H1 (cell line): ENCODE measurements around the gene CNNM3. TPM values are rescaled to one million over a fixed set of nuclear protein-coding genes. Genes with fewer than 3 reads are reported as not detected.

Experiments
- CTCF ChIA-PET: fragments of 300-600 bp; sonication (Branson Sonifier 250); formaldehyde crosslinking; loops from one replicate; lab custom pipeline; 2021; ENCODE audit not compliant: partially characterized antibody; lab: Charles Lee
- POLR2A ChIA-PET: fragments of 300-600 bp; sonication (Branson Sonifier 250); formaldehyde crosslinking; loops from one replicate; lab custom pipeline; 2021; ENCODE audit warnings: inconsistent platforms; ENCODE audit not compliant: partially characterized antibody; lab: Charles Lee
- DNase-seq, 2 experiments: peaks; one replicate each; pipeline versions ENCODE4 v3.0.0 to v3.0.0-alpha.2; 2010 to 2022; ENCODE audit warnings: low spot score in 2 of 2, low read depth in 1 of 2, mixed read lengths in 1 of 2
- FAIRE-seq: peaks from 2 replicates; lab custom pipeline; 2011; peaks lifted over from hg19 to GRCh38; lab: Jason Lieb, UNC
- H2AFZ ChIP-seq: 2 replicates; pipeline ENCODE4 v1.8.1; 2012; ENCODE audit warnings: low read length, inconsistent platforms
- H2AK5ac ChIP-seq: 2 replicates; pipeline ENCODE4 v1.6.1; 2013; ENCODE audit warnings: low read depth, low read length
- H2BK120ac ChIP-seq: replicated peaks from 2 replicates; pipeline ENCODE3; 2013; ENCODE audit warnings: low read depth, low read length, inconsistent platforms
- H2BK12ac ChIP-seq: 2 replicates; pipeline ENCODE4 v1.6.1; 2013; ENCODE audit warnings: low read depth, low read length
- H2BK15ac ChIP-seq: 2 replicates; pipeline ENCODE4 v1.6.1; 2013; ENCODE audit warnings: low read length
- H2BK20ac ChIP-seq: 2 replicates; pipeline ENCODE4 v1.6.1; 2013; ENCODE audit warnings: low read length
- H2BK5ac ChIP-seq: 2 replicates; pipeline ENCODE4 v1.6.1; 2013; ENCODE audit warnings: low read depth, low read length
- H3K14ac ChIP-seq: 2 replicates; pipeline ENCODE4 v1.6.1; 2013; ENCODE audit warnings: inconsistent platforms; ENCODE audit not compliant: insufficient read length
- H3K18ac ChIP-seq: 2 replicates; pipeline ENCODE4 v1.6.1; 2013; ENCODE audit warnings: low read length; ENCODE audit errors: extremely low read depth
- H3K23ac ChIP-seq: 2 replicates; pipeline ENCODE4 v1.6.1; 2013; ENCODE audit warnings: inconsistent platforms; ENCODE audit not compliant: insufficient read length
- H3K23me2 ChIP-seq: 2 replicates; pipeline ENCODE4 v1.6.1; 2013; ENCODE audit warnings: low read depth, low read length
- H3K27ac ChIP-seq: 2 replicates; pipeline ENCODE4 v1.6.1; 2011; ENCODE audit warnings: low read depth, low read length, inconsistent platforms
- H3K27me3 ChIP-seq, 4 experiments: replicated peaks in 1 of 4; 1 replicate in 1 of 4; 2 replicates in 3 of 4; pipeline versions ENCODE4 v1.6.1 to v1.8.1; 2011 to 2013; ENCODE audit warnings: low read length in 3 of 4, mild to moderate bottlenecking in 3 of 4, inconsistent platforms in 2 of 4, mixed read lengths in 2 of 4, moderate library complexity in 1 of 4; ENCODE audit not compliant: control insufficient read depth in 3 of 4, insufficient read depth in 3 of 4; ENCODE audit errors: extremely low read depth in 1 of 4
- H3K36me3 ChIP-seq, 4 experiments: 2 replicates each; pipeline versions ENCODE4 v1.6.1 to v1.8.1; 2011 to 2013; ENCODE audit warnings: mild to moderate bottlenecking in 4 of 4, low read length in 3 of 4, moderate library complexity in 2 of 4, control low read depth in 1 of 4, inconsistent platforms in 1 of 4; ENCODE audit not compliant: insufficient read depth in 4 of 4, control insufficient read depth in 2 of 4
- H3K4ac ChIP-seq: replicated peaks from 2 replicates; pipeline ENCODE3; 2013; ENCODE audit warnings: low read length, low read depth, mixed read lengths, inconsistent platforms; ENCODE audit not compliant: insufficient read length
- H3K4me1 ChIP-seq, 4 experiments: replicated peaks in 1 of 4; 1 replicate in 1 of 4; 2 replicates in 3 of 4; pipeline versions ENCODE4 v1.6.1 to v1.8.1; 2011 to 2013; ENCODE audit warnings: low read length in 3 of 4, inconsistent platforms in 2 of 4, mixed read lengths in 1 of 4; ENCODE audit not compliant: insufficient read depth in 4 of 4, control insufficient read depth in 3 of 4
- H3K4me2 ChIP-seq, 2 experiments: 2 replicates each; pipeline versions ENCODE4 v1.6.1 to v1.8.1; 2011 to 2013; ENCODE audit warnings: low read depth in 2 of 2, low read length in 2 of 2, control low read depth in 1 of 2, inconsistent platforms in 1 of 2, mild to moderate bottlenecking in 1 of 2; ENCODE audit not compliant: insufficient read depth in 1 of 2
- H3K4me3 ChIP-seq, 4 experiments: fragments of 200-600, 300-600 bp in 1 of 4; sonication (generic), shearing (Covaris generic), sonication (Bioruptor Twin) in 1 of 4; 2 replicates each; pipeline versions ENCODE4 v1.5.1 to v1.8.1; 2011 to 2016; ENCODE audit warnings: low read length in 4 of 4, low read depth in 3 of 4, control low read depth in 2 of 4, inconsistent platforms in 2 of 4, mild to moderate bottlenecking in 2 of 4, mixed read lengths in 1 of 4, moderate library complexity in 1 of 4; ENCODE audit not compliant: insufficient read depth in 2 of 4; ENCODE audit errors: extremely low read depth in 1 of 4
- H3K56ac ChIP-seq: replicated peaks from 2 replicates; pipeline ENCODE3; 2013; ENCODE audit warnings: low read depth, mild to moderate bottlenecking, mixed read lengths, low read length, inconsistent platforms; ENCODE audit not compliant: insufficient read length
- H3K79me1 ChIP-seq: 2 replicates; pipeline ENCODE4 v1.6.1; 2013; ENCODE audit warnings: low read depth, low read length, control low read depth
- H3K79me2 ChIP-seq, 2 experiments: 2 replicates each; pipeline versions ENCODE4 v1.6.1 to v1.8.1; 2012 to 2013; ENCODE audit warnings: low read length in 2 of 2, mild to moderate bottlenecking in 2 of 2, inconsistent platforms in 1 of 2; ENCODE audit not compliant: insufficient read depth in 2 of 2, control insufficient read depth in 1 of 2
- H3K9ac ChIP-seq, 4 experiments: replicated peaks in 1 of 4; 1 replicate in 1 of 4; 2 replicates in 3 of 4; pipeline versions ENCODE4 v1.6.1 to v1.8.1; 2011 to 2013; ENCODE audit warnings: low read depth in 3 of 4, low read length in 3 of 4, control low read depth in 2 of 4, mild to moderate bottlenecking in 2 of 4, moderate library complexity in 2 of 4, inconsistent platforms in 1 of 4; ENCODE audit errors: extremely low read depth in 1 of 4
- H3K9me3 ChIP-seq, 2 experiments: 2 replicates each; pipeline versions ENCODE4 v1.6.1 to v1.8.1; 2012 to 2013; ENCODE audit warnings: mild to moderate bottlenecking in 2 of 2, moderate library complexity in 2 of 2, control low read depth in 1 of 2, inconsistent platforms in 1 of 2, low read depth in 1 of 2, low read length in 1 of 2, mixed read lengths in 1 of 2; ENCODE audit not compliant: insufficient read depth in 2 of 2
- H4K20me1 ChIP-seq, 2 experiments: replicated peaks in 1 of 2; 2 replicates each; pipeline versions ENCODE3 to v1.8.1; 2011 to 2013; ENCODE audit warnings: inconsistent platforms in 2 of 2, low read length in 2 of 2, mild to moderate bottlenecking in 1 of 2; ENCODE audit not compliant: insufficient read depth in 2 of 2, control insufficient read depth in 1 of 2
- H4K5ac ChIP-seq: 2 replicates; pipeline ENCODE4 v1.6.1; 2013; ENCODE audit warnings: low read length, low read depth, mixed read lengths, inconsistent platforms; ENCODE audit not compliant: insufficient read length
- H4K8ac ChIP-seq: 2 replicates; pipeline ENCODE4 v1.8.0; 2013; ENCODE audit warnings: mild to moderate bottlenecking, moderate library complexity, low read length, inconsistent platforms; ENCODE audit not compliant: insufficient read depth; ENCODE audit errors: extremely low read depth
- H4K91ac ChIP-seq: replicated peaks from 2 replicates; pipeline ENCODE3; 2013; ENCODE audit warnings: low read length, mixed read lengths, inconsistent platforms; ENCODE audit not compliant: insufficient read length
- ASH2L ChIP-seq: fragments of 200-600, 300-600 bp; sonication (generic); IDR thresholded peaks from one replicate; pipeline ENCODE4 v1.7.1; 2017; ENCODE audit warnings: low read length
- ATF2 ChIP-seq: IDR thresholded peaks from 2 replicates; pipeline ENCODE4 v1.6.1; 2012; ENCODE audit warnings: low read length, inconsistent platforms
- ATF3 ChIP-seq: IDR thresholded peaks from 2 replicates; pipeline ENCODE4 v1.6.1; 2011; ENCODE audit warnings: low read depth, mild to moderate bottlenecking, low read length; ENCODE audit not compliant: insufficient read depth
- BRCA1 ChIP-seq: IDR thresholded peaks from 2 replicates; pipeline ENCODE4 v1.6.1; 2012; ENCODE audit warnings: low read depth, low read length, improper control_type of control experiment
- GTF2F1 ChIP-seq: IDR thresholded peaks from 2 replicates; pipeline ENCODE4 v1.6.1; 2012; ENCODE audit warnings: low read depth, low read length, improper control_type of control experiment, borderline replicate concordance
- HDAC6 ChIP-seq: IDR thresholded peaks from one replicate; pipeline ENCODE4 v1.7.1; 2012; ENCODE audit warnings: low read depth, mild to moderate bottlenecking, inconsistent platforms, low read length, moderate library complexity
- KDM5A ChIP-seq: fragments of 200-600 bp; IDR thresholded peaks from 2 replicates; pipeline ENCODE4 v1.7.1; 2012; ENCODE audit warnings: mild to moderate bottlenecking, low read length, inconsistent platforms, mixed read lengths
- POU5F1 ChIP-seq: IDR thresholded peaks from 2 replicates; pipeline ENCODE4 v1.6.1; 2011; ENCODE audit warnings: low read depth, mild to moderate bottlenecking, low read length, moderate library complexity
- RFX5 ChIP-seq: IDR thresholded peaks from 2 replicates; pipeline ENCODE4 v1.6.1; 2011; ENCODE audit warnings: low read depth, low read length, improper control_type of control experiment, borderline replicate concordance
- SAP30 ChIP-seq: fragments of 300-600 bp; sonication (generic); IDR thresholded peaks from 2 replicates; pipeline ENCODE4 v1.7.1; 2012; ENCODE audit warnings: low read length, moderate library complexity, mild to moderate bottlenecking, inconsistent platforms; ENCODE audit not compliant: insufficient read depth, insufficient replicate concordance
- SP1 ChIP-seq: IDR thresholded peaks from 2 replicates; pipeline ENCODE4 v1.6.1; 2011; ENCODE audit warnings: low read depth, low read length
- TBP ChIP-seq: IDR thresholded peaks from 2 replicates; pipeline ENCODE4 v1.6.1; 2011; ENCODE audit warnings: low read depth, low read length, improper control_type of control experiment
- WGBS, 2 experiments: shearing (Covaris generic) in 1 of 2; methylation state at CpG; one replicate each; pipeline versions ENCODE4 v1.1.6 to v1.1.7; 2013 to 2015; ENCODE audit warnings: low lambda C conversion rate in 2 of 2, mixed read lengths in 2 of 2, inconsistent platforms in 1 of 2, low coverage in 1 of 2, missing lambda C conversion rate in 1 of 2; ENCODE audit not compliant: insufficient replicate concordance in 2 of 2, insufficient coverage in 1 of 2, insufficient read length in 1 of 2; ENCODE audit errors: extremely low coverage in 1 of 2, missing lambda C conversion rate in 1 of 2; 5-methylcytosine and 5-hydroxymethylcytosine counted together
- polyA plus RNA-seq, 7 experiments: library from polyadenylated mRNA; depleted of rRNA in 3 of 7; stranded (reverse) in 5 of 7; unstranded in 2 of 7; fragments of >200 nt in 5 of 7; fragments of 200-250 nt in 2 of 7; gene quantifications; 1 replicate in 5 of 7; 2 replicates in 1 of 7; 4 replicates in 1 of 7; pipeline versions ENCODE4 v1.2.1 to v1.2.3, GENCODE V29; 2011 to 2013; ENCODE audit warnings: missing spikeins in 2 of 7, mixed read lengths in 2 of 7
- total RNA-seq: library from RNA; stranded (reverse); fragmentation: NEBNext Ultra II Directional; extraction: Animal tissue kit (Norgen Biotek cat#: 25700); gene quantifications from 2 replicates; pipeline ENCODE4 v1.2.1, GENCODE V29; 2021

The CNNM3 gene
- total and polyA plus RNA-seq, 2 of the 8 experiments (the other 6 are each of a cell fraction or from before 2014, with no cell fraction given): 29.1 to 29.2 TPM

- no peak overlapping the region for H3K4me3 ChIP-seq
- no peak overlapping the region for H2BK5ac ChIP-seq
- H3K4me2 ChIP-seq: no peak overlapping the region
- FAIRE-seq: no peak
- H2BK12ac ChIP-seq: no peak overlapping the region
- no peaks in the 10 kb centered on the region for H3K9me3 ChIP-seq
- no peak overlapping the region for H2BK15ac ChIP-seq
- H2BK120ac ChIP-seq: no peak overlapping the region
- DNase-seq: no peak
- no peaks in the 10 kb centered on the region for H3K27me3 ChIP-seq
- H3K36me3 ChIP-seq: peaks cover 2 to 36% (median 10%) of the 10 kb centered on the region in 4 experiments; a peak in 5 of 8 replicates
- 0 out of 2 replicates have a peak overlapping the region, but pooled peaks have one; percentile 51 for H4K8ac ChIP-seq
- H3K23ac ChIP-seq: no peak overlapping the region
- no peak overlapping the region for H3K14ac ChIP-seq
- no peak overlapping the region for H2BK20ac ChIP-seq
- WGBS, 2 experiments: 92% methylated on average over 10 of the region's 10 CpGs; no CpG with 5 or more reads in 1 of the 2 experiments
- ChIA-PET CTCF (interaction anchor here (0.6 to 2.2 kb wide), 5 partner anchors 10 to 584 kb away, joined by 3 to 6 read pairs (median 4); partner anchors contain the start of gene ANKRD39), POLR2A (interaction anchor here (2.7 to 6.9 kb wide), 3 partner anchors 9 to 14 kb away, joined by 6 to 39 read pairs (median 9); partner anchors contain the start of gene ANKRD39)
- H2AFZ ChIP-seq: no peak overlapping the region
- no peak overlapping the region for H3K27ac ChIP-seq
- no peaks in the 10 kb centered on the region for H3K23me2 ChIP-seq
- no peak overlapping the region for H3K9ac ChIP-seq
- no peak overlapping the region for H2AK5ac ChIP-seq
- 0 out of 2 replicates have a peak, but pooled peaks cover 2% of the 10 kb centered on the region for H3K79me1 ChIP-seq
- H4K91ac ChIP-seq: no peak overlapping the region
- no peaks in the 10 kb centered on the region for H3K4me1 ChIP-seq
- no peaks in the 10 kb centered on the region for H3K79me2 ChIP-seq
- H3K18ac ChIP-seq: no peak overlapping the region
- H4K20me1 ChIP-seq: peaks cover 3 to 4% of the 10 kb centered on the region in 2 experiments
- H3K4ac ChIP-seq: no peak overlapping the region
- no peak overlapping the region for H4K5ac ChIP-seq
- H3K56ac ChIP-seq: no peak overlapping the region
- no peak for TF ChIP-seq SAP30
- no peak for TF ChIP-seq KDM5A
- no peak for TF ChIP-seq GTF2F1
- no peak for TF ChIP-seq RFX5
- TF ChIP-seq ATF3: no peak
- no peak for TF ChIP-seq ATF2
- no peak for TF ChIP-seq HDAC6
- TF ChIP-seq TBP: no peak
- TF ChIP-seq POU5F1: no peak
- TF ChIP-seq ASH2L: no peak
- no peak for TF ChIP-seq BRCA1
- TF ChIP-seq SP1: no peak
Observed at GRCh38 chr2:96847586-96847985, 31.5 kb downstream of the CNNM3 start.
